ENCODE data around the gene TTLL3.
"Not testable (repeated sequence)": the region's sequence is repeated elsewhere in the genome, so short reads cannot be mapped to it uniquely, and the experiment has no call there.

Gene TTLL3

GRCh38 chr3:9843715-9844438 is 33.8 kb downstream of the TTLL3 start, which contains the start of gene RPUSD3:
TSS of gene RPUSD3 (minus strand) at chr3:9844008. CDS start at chr3:9843990, 18 bp downstream.
- Histone ChIP-seq H3K4me3 (ENCODE audit: low read length) (peak within 1 kb of the TSS; percentile 74), H2AFZ (ENCODE audit: low read depth, low read length) (peak within 1 kb of the TSS; percentile 64), H3K9me3 (ENCODE audit: low read length) (no peaks in the 10 kb centered on the region), H3K27me3 (ENCODE audit: insufficient read depth, low read length) (no peaks in the 10 kb centered on the region), H3K36me3 (ENCODE audit: insufficient read depth, low read length) (peaks cover 23% of the 10 kb centered on the region), H3K4me1 (ENCODE audit: insufficient read depth, low read length) (peaks cover 5% of the 10 kb centered on the region)

GRCh38 chr3:9846231-9846630 is 36.2 kb downstream of the TTLL3 start:
- peaks cover 5% of the 10 kb centered on the region for H3K4me1 ChIP-seq (ENCODE audit: insufficient read depth, low read length)

GRCh38 chr3:9846931-9847488 is 36.9 kb downstream of the TTLL3 start:
- H3K27me3 ChIP-seq (ENCODE audit: insufficient read depth, low read length): no peaks in the 10 kb centered on the region
- H3K4me3 ChIP-seq (ENCODE audit: low read length): no peak overlapping the region
- no peaks in the 10 kb centered on the region for H3K9me3 ChIP-seq (ENCODE audit: low read length)
- H3K4me1 ChIP-seq (ENCODE audit: insufficient read depth, low read length): peaks cover 5% of the 10 kb centered on the region
- no peaks in the 10 kb centered on the region for H3K36me3 ChIP-seq (ENCODE audit: insufficient read depth, low read length)
- H2AFZ ChIP-seq (ENCODE audit: low read depth, low read length): no peak overlapping the region

More at GRCh38 chr3:9846231-9846630, 36.2 kb downstream of the TTLL3 start:
- no peak overlapping the region for H2AFZ ChIP-seq (ENCODE audit: low read depth, low read length)
- H3K4me3 ChIP-seq (ENCODE audit: low read length): no peak overlapping the region
- H3K9me3 ChIP-seq (ENCODE audit: low read length): no peaks in the 10 kb centered on the region
- H3K36me3 ChIP-seq (ENCODE audit: insufficient read depth, low read length): peaks cover 6% of the 10 kb centered on the region
- no peaks in the 10 kb centered on the region for H3K27me3 ChIP-seq (ENCODE audit: insufficient read depth, low read length)

- not testable (repeated sequence) for H3K4me3 ChIP-seq (ENCODE audit: low read length); H3K9me3 ChIP-seq (ENCODE audit: low read length); H3K4me1 ChIP-seq (ENCODE audit: insufficient read depth, low read length); H3K36me3 ChIP-seq (ENCODE audit: insufficient read depth, low read length); H2AFZ ChIP-seq (ENCODE audit: low read depth, low read length); H3K27me3 ChIP-seq (ENCODE audit: insufficient read depth, low read length)
Observed at GRCh38 chr3:9847870-9848269, 37.8 kb downstream of the TTLL3 start.

GRCh38 chr3:9848860-9849259 is 38.8 kb downstream of the TTLL3 start:
- H3K36me3 ChIP-seq (ENCODE audit: insufficient read depth, low read length); H3K27me3 ChIP-seq (ENCODE audit: insufficient read depth, low read length); H2AFZ ChIP-seq (ENCODE audit: low read depth, low read length); H3K9me3 ChIP-seq (ENCODE audit: low read length); H3K4me3 ChIP-seq (ENCODE audit: low read length); H3K4me1 ChIP-seq (ENCODE audit: insufficient read depth, low read length): not testable (repeated sequence)

- not testable (repeated sequence) for H2AFZ ChIP-seq (ENCODE audit: low read depth, low read length); H3K4me1 ChIP-seq (ENCODE audit: insufficient read depth, low read length); H3K27me3 ChIP-seq (ENCODE audit: insufficient read depth, low read length); H3K4me3 ChIP-seq (ENCODE audit: low read length); H3K36me3 ChIP-seq (ENCODE audit: insufficient read depth, low read length); H3K9me3 ChIP-seq (ENCODE audit: low read length)
Observed at GRCh38 chr3:9851383-9851782, 41.3 kb downstream of the TTLL3 start.

GRCh38 chr3:9851926-9852325 is 41.9 kb downstream of the TTLL3 start:
- H3K9me3 ChIP-seq (ENCODE audit: low read length); H2AFZ ChIP-seq (ENCODE audit: low read depth, low read length); H3K4me3 ChIP-seq (ENCODE audit: low read length); H3K36me3 ChIP-seq (ENCODE audit: insufficient read depth, low read length); H3K4me1 ChIP-seq (ENCODE audit: insufficient read depth, low read length); H3K27me3 ChIP-seq (ENCODE audit: insufficient read depth, low read length): not testable (repeated sequence)

GRCh38 chr3:9852528-9852927 is 42.5 kb downstream of the TTLL3 start:
- Histone ChIP-seq H3K4me1 (ENCODE audit: insufficient read depth, low read length) (no peaks in the 10 kb centered on the region), H2AFZ (ENCODE audit: low read depth, low read length) (no peak overlapping the region), H3K9me3 (ENCODE audit: low read length) (no peaks in the 10 kb centered on the region), H3K4me3 (ENCODE audit: low read length) (no peak overlapping the region), H3K27me3 (ENCODE audit: insufficient read depth, low read length) (peaks cover 3% of the 10 kb centered on the region), H3K36me3 (ENCODE audit: insufficient read depth, low read length) (no peaks in the 10 kb centered on the region)

- H3K36me3 ChIP-seq (ENCODE audit: insufficient read depth, low read length); H2AFZ ChIP-seq (ENCODE audit: low read depth, low read length); H3K27me3 ChIP-seq (ENCODE audit: insufficient read depth, low read length); H3K4me1 ChIP-seq (ENCODE audit: insufficient read depth, low read length); H3K9me3 ChIP-seq (ENCODE audit: low read length); H3K4me3 ChIP-seq (ENCODE audit: low read length): not testable (repeated sequence)
Observed at GRCh38 chr3:9854291-9854940, 44.4 kb downstream of the TTLL3 start.

GRCh38 chr3:9855594-9855993 is 45.5 kb downstream of the TTLL3 start:
- no peaks in the 10 kb centered on the region for H3K4me1 ChIP-seq (ENCODE audit: insufficient read depth, low read length)
- H3K4me3 ChIP-seq (ENCODE audit: low read length): no peak overlapping the region
- H2AFZ ChIP-seq (ENCODE audit: low read depth, low read length): no peak overlapping the region
- H3K27me3 ChIP-seq (ENCODE audit: insufficient read depth, low read length): peaks cover 3% of the 10 kb centered on the region
- H3K9me3 ChIP-seq (ENCODE audit: low read length): peaks cover 3% of the 10 kb centered on the region
- H3K36me3 ChIP-seq (ENCODE audit: insufficient read depth, low read length): no peaks in the 10 kb centered on the region

GRCh38 chr3:9859530-9860025 is 49.5 kb downstream of the TTLL3 start:
- Histone ChIP-seq H3K36me3 (ENCODE audit: insufficient read depth, low read length) (no peaks in the 10 kb centered on the region), H2AFZ (ENCODE audit: low read depth, low read length) (no peak overlapping the region), H3K27me3 (ENCODE audit: insufficient read depth, low read length) (peaks cover 5% of the 10 kb centered on the region), H3K9me3 (ENCODE audit: low read length) (peaks cover 3% of the 10 kb centered on the region), H3K4me3 (ENCODE audit: low read length) (no peak overlapping the region), H3K4me1 (ENCODE audit: insufficient read depth, low read length) (peaks cover 5% of the 10 kb centered on the region)

- no peaks in the 10 kb centered on the region for H3K36me3 ChIP-seq (ENCODE audit: insufficient read depth, low read length)
- no peak overlapping the region for H3K4me3 ChIP-seq (ENCODE audit: low read length)
- peaks cover 3% of the 10 kb centered on the region for H3K9me3 ChIP-seq (ENCODE audit: low read length)
- H2AFZ ChIP-seq (ENCODE audit: low read depth, low read length): no peak overlapping the region
- H3K27me3 ChIP-seq (ENCODE audit: insufficient read depth, low read length): peaks cover 5% of the 10 kb centered on the region
- peaks cover 5% of the 10 kb centered on the region for H3K4me1 ChIP-seq (ENCODE audit: insufficient read depth, low read length)
Observed at GRCh38 chr3:9861201-9861600, 51.1 kb downstream of the TTLL3 start.

- H3K4me1 ChIP-seq (ENCODE audit: insufficient read depth, low read length): peaks cover 5% of the 10 kb centered on the region
- no peaks in the 10 kb centered on the region for H3K36me3 ChIP-seq (ENCODE audit: insufficient read depth, low read length)
- peaks cover 6% of the 10 kb centered on the region for H3K27me3 ChIP-seq (ENCODE audit: insufficient read depth, low read length)
- H3K9me3 ChIP-seq (ENCODE audit: low read length): peaks cover 3% of the 10 kb centered on the region
- H2AFZ ChIP-seq (ENCODE audit: low read depth, low read length): no peak overlapping the region
- no peak overlapping the region for H3K4me3 ChIP-seq (ENCODE audit: low read length)
Observed at GRCh38 chr3:9861626-9862130, 51.6 kb downstream of the TTLL3 start.

Measured in neuron (in vitro differentiated cells).